A549 (cell line): ENCODE data around the gene FAM131C. TPM values are rescaled to one million over a fixed set of nuclear protein-coding genes. Genes with fewer than 3 reads are reported as not detected.

Experiments used
- ATAC-seq, 2 experiments: fragments of 200-7000 bp in 1 of 2; fragments of >200 bp in 1 of 2; cut with Nextera tagmentation in 1 of 2; cut with Tn5 transposase in 1 of 2; 3 replicates each; pipeline versions ENCODE4 v1.8.0 to v1.9.1; 2018 to 2020; ENCODE audit warnings: mild to moderate bottlenecking in 1 of 2, moderate library complexity in 1 of 2
- CTCF ChIA-PET: fragments of 300-600 bp; sonication (Branson Sonifier 250); formaldehyde crosslinking; extraction: SDS; loops from one replicate; lab custom pipeline; 2021; ENCODE audit warnings: antibody characterized with exemption, inconsistent platforms; lab: Yijun Ruan, JAX
- POLR2A ChIA-PET: fragments of 350-600 bp; formaldehyde crosslinking; extraction: SDS; loops from one replicate; lab custom pipeline; 2021; ENCODE audit warnings: antibody characterized with exemption, inconsistent platforms; lab: Yijun Ruan, JAX
- DNase-seq, 2 experiments: peaks; one replicate each; pipeline versions ENCODE4 v3.0.0 to v3.0.0-alpha.2; 2011 to 2016; ENCODE audit warnings: low read depth in 1 of 2, low spot score in 1 of 2
- FAIRE-seq: peaks from 2 replicates; lab custom pipeline; 2011; peaks lifted over from hg19 to GRCh38; lab: Jason Lieb, UNC
- H3K27ac ChIP-seq, 2 experiments: fragments of >200 bp; sonication (Bioruptor Twin); formaldehyde crosslinking; 3 replicates each; pipeline ENCODE4 v1.5.1; 2016 to 2017
- H3K4me1 ChIP-seq: fragments of >200 bp; sonication (Bioruptor Twin); formaldehyde crosslinking; 3 replicates; pipeline ENCODE4 v1.6.1; 2016
- H3K4me2 ChIP-seq: fragments of >200 bp; sonication (Bioruptor Twin); formaldehyde crosslinking; 3 replicates; pipeline ENCODE4 v1.6.1; 2016
- H3K4me3 ChIP-seq: fragments of >200 bp; sonication (Bioruptor Twin); formaldehyde crosslinking; 3 replicates; pipeline ENCODE4 v1.5.1; 2016
- H3K9me3 ChIP-seq: fragments of >200 bp; sonication (Bioruptor Twin); formaldehyde crosslinking; 3 replicates; pipeline ENCODE4 v1.6.1; 2016
- BCL3 ChIP-seq: fragments of >200 bp; sonication (Bioruptor Twin); formaldehyde crosslinking; IDR thresholded peaks from 3 replicates; pipeline ENCODE4 v1.6.1; 2016
- BHLHE40 ChIP-seq: IDR thresholded peaks from 2 replicates; pipeline ENCODE4 v1.6.1; 2012; ENCODE audit warnings: low read depth, low read length, inconsistent platforms
- CBX8 ChIP-seq: fragments of 200-600 bp; sonication (generic); IDR thresholded peaks from 2 replicates; pipeline ENCODE4 v1.6.1; 2016
- EHMT2 ChIP-seq: fragments of 200-600 bp; sonication (generic); IDR thresholded peaks from 2 replicates; pipeline ENCODE4 v1.6.1; 2016; ENCODE audit warnings: antibody characterized with exemption, low read depth, mild to moderate bottlenecking, moderate library complexity
- EP300 ChIP-seq, 2 experiments: fragments of >200 bp; sonication (Bioruptor Twin); formaldehyde crosslinking; IDR thresholded peaks; 2 replicates in 1 of 2; 3 replicates in 1 of 2; pipeline ENCODE4 v1.6.1; 2016 to 2017
- HDAC2 ChIP-seq: fragments of 200-600 bp; sonication (generic); IDR thresholded peaks from 2 replicates; pipeline ENCODE4 v1.6.1; 2016
- JUN ChIP-seq, 2 experiments: fragments of >200 bp; sonication (Bioruptor Twin); formaldehyde crosslinking; IDR thresholded peaks; 2 replicates in 1 of 2; 3 replicates in 1 of 2; pipeline ENCODE4 v1.6.1; 2016 to 2017
- KDM1A ChIP-seq: fragments of 200-600 bp; sonication (generic); IDR thresholded peaks from 2 replicates; pipeline ENCODE4 v1.6.1; 2016; ENCODE audit warnings: low read depth, mild to moderate bottlenecking
- NPAS2 ChIP-seq: fragments of 250-450 bp; sonication (Bioruptor Pico); IDR thresholded peaks from 2 replicates; pipeline ENCODE4 v1.8.0; 2022; ENCODE audit warnings: mild to moderate bottlenecking, moderate library complexity, borderline replicate concordance
- POLR2A ChIP-seq: IDR thresholded peaks from 2 replicates; pipeline ENCODE4 v1.6.1; 2012; ENCODE audit warnings: mild to moderate bottlenecking, low read length
- POLR2AphosphoS2 ChIP-seq: conservative IDR thresholded peaks from 2 replicates; pipeline ENCODE4 v1.6.1; 2012; ENCODE audit warnings: low read length, improper control_type of control experiment, inconsistent platforms
- SMC3 ChIP-seq: fragments of >200 bp; sonication (Bioruptor Twin); formaldehyde crosslinking; IDR thresholded peaks from 3 replicates; pipeline ENCODE4 v1.6.1; 2018; ENCODE audit warnings: inconsistent platforms
- ZFP36 ChIP-seq: fragments of 450-650 bp; IDR thresholded peaks from 2 replicates; pipeline ENCODE4 v1.6.1; 2014; ENCODE audit warnings: borderline replicate concordance; ENCODE audit not compliant: partially characterized antibody
- ZSCAN20 ChIP-seq: fragments of 250-450 bp; sonication (Bioruptor Pico); IDR thresholded peaks from 2 replicates; pipeline ENCODE4 v1.8.0; 2022; ENCODE audit warnings: mild to moderate bottlenecking, moderate library complexity
- WGBS: methylation state at CpG from one replicate; pipeline ENCODE4 v1.1.6; 2017; ENCODE audit errors: missing lambda C conversion rate; 5-methylcytosine and 5-hydroxymethylcytosine counted together
- polyA plus RNA-seq, 4 experiments: library from polyadenylated mRNA; depleted of rRNA in 3 of 4; stranded (reverse); fragments of >200 nt; fragmentation: RNase III in 1 of 4; extraction: RNeasy Plus Mini Kit Qiagen cat#74134 plus additional on column Dnase treatment in 1 of 4; gene quantifications; 2 replicates in 3 of 4; 3 replicates in 1 of 4; pipeline ENCODE4 v1.2.3, GENCODE V29; 2011 to 2017
- TF ChIP-seq, protein P1 (sequence below): fragments of 200-600 bp; sonication (generic); IDR thresholded peaks from 2 replicates; pipeline ENCODE4 v1.6.1; 2016; ENCODE audit warnings: antibody characterized with exemption, mild to moderate bottlenecking, moderate library complexity
- TF ChIP-seq, protein P2 (sequence below): fragments of 150-350 bp; IDR thresholded peaks from 2 replicates; pipeline ENCODE4 v1.6.1; 2014; ENCODE audit warnings: low read depth, mild to moderate bottlenecking, low read length
- TF ChIP-seq, protein P3 (sequence below): fragments of 450-650 bp; IDR thresholded peaks from 2 replicates; pipeline ENCODE4 v1.6.1; 2014; ENCODE audit warnings: antibody characterized with exemption
- TF ChIP-seq, protein P4 (sequence below): fragments of >200 bp; sonication (Bioruptor Twin); formaldehyde crosslinking; IDR thresholded peaks from 3 replicates; pipeline ENCODE4 v1.5.1; 2016

The FAM131C gene
- polyA plus RNA-seq, 2 of the 4 experiments (the other 2 are of a cell fraction): 2.3 to 6.7 TPM

DNA sequence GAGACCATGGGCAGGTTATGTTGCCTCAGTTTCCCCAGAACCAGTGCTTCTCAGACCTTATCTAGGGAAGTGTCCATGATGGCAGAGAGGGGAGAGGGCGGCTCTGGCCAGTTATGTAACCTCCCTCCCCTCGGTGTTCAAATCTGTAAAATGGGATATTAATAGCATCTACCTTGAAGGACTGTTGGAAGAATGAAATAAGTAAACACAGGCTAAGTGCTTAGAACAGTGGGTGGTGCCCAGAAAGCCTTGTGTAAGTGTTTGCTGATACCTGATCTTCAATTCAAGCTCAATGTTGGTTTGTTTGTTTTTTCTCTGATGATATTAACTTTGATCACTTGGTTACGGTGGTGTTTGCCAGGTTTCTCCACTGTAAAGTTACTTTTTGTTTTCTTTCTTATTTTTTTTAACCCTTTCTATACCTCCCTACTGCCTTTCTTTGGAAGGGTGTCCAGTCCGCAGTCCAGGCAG is 47.5 kb upstream of the FAM131C start (continued):
- TF ChIP-seq, protein P1, sequence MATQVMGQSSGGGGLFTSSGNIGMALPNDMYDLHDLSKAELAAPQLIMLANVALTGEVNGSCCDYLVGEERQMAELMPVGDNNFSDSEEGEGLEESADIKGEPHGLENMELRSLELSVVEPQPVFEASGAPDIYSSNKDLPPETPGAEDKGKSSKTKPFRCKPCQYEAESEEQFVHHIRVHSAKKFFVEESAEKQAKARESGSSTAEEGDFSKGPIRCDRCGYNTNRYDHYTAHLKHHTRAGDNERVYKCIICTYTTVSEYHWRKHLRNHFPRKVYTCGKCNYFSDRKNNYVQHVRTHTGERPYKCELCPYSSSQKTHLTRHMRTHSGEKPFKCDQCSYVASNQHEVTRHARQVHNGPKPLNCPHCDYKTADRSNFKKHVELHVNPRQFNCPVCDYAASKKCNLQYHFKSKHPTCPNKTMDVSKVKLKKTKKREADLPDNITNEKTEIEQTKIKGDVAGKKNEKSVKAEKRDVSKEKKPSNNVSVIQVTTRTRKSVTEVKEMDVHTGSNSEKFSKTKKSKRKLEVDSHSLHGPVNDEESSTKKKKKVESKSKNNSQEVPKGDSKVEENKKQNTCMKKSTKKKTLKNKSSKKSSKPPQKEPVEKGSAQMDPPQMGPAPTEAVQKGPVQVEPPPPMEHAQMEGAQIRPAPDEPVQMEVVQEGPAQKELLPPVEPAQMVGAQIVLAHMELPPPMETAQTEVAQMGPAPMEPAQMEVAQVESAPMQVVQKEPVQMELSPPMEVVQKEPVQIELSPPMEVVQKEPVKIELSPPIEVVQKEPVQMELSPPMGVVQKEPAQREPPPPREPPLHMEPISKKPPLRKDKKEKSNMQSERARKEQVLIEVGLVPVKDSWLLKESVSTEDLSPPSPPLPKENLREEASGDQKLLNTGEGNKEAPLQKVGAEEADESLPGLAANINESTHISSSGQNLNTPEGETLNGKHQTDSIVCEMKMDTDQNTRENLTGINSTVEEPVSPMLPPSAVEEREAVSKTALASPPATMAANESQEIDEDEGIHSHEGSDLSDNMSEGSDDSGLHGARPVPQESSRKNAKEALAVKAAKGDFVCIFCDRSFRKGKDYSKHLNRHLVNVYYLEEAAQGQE: no peak
- TF ChIP-seq CBX8 (no peak), EHMT2 (no peak), BCL3 (no peak), ZFP36 (no peak), EP300 (IDR thresholded peaks at IDR 0.05) (no peak), BHLHE40 (no peak), KDM1A (peak; percentile 59; the same call in 1 of the 2 replicates), POLR2A (no peak), JUN (IDR thresholded peaks at IDR 0.05) (peak; percentile 42 to 61; a peak in 2 of 5 replicates)
- TF ChIP-seq, protein P2, sequence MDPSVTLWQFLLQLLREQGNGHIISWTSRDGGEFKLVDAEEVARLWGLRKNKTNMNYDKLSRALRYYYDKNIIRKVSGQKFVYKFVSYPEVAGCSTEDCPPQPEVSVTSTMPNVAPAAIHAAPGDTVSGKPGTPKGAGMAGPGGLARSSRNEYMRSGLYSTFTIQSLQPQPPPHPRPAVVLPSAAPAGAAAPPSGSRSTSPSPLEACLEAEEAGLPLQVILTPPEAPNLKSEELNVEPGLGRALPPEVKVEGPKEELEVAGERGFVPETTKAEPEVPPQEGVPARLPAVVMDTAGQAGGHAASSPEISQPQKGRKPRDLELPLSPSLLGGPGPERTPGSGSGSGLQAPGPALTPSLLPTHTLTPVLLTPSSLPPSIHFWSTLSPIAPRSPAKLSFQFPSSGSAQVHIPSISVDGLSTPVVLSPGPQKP: no peak

- ChIA-PET POLR2A (interaction anchor here (0.7 to 1.2 kb wide), 2 partner anchors 19 to 33 kb away, joined by 3 read pairs; no protein-coding TSS in a partner anchor), CTCF (interaction anchor here (1.4 to 7.6 kb wide), 5 partner anchors 14 to 67 kb away, joined by 3 to 55 read pairs (median 21); no protein-coding TSS in a partner anchor)
- Histone ChIP-seq H3K4me3 (no peak overlapping the region), H3K4me2 (peak overlapping the region; percentile 32; the same call in 1 of the 3 replicates), H3K9me3 (no peaks in the 10 kb centered on the region), H3K27ac (peak overlapping the region; percentile 13 to 62; a peak in 3 of 6 replicates), H3K4me1 (peaks cover 53% of the 10 kb centered on the region)
- DNase-seq (no peak), ATAC-seq (peak; percentile 35 to 49), FAIRE-seq (no peak)
- TF ChIP-seq ZFP36: peak; percentile 38
- TF ChIP-seq, protein P3, sequence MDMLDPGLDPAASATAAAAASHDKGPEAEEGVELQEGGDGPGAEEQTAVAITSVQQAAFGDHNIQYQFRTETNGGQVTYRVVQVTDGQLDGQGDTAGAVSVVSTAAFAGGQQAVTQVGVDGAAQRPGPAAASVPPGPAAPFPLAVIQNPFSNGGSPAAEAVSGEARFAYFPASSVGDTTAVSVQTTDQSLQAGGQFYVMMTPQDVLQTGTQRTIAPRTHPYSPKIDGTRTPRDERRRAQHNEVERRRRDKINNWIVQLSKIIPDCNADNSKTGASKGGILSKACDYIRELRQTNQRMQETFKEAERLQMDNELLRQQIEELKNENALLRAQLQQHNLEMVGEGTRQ: no peak
- WGBS: 100% methylated on average over 1 of the region's 1 CpG
These were observed 47.0 kb upstream of the FAM131C start for GRCh38 chr1:16120407-16120806.

DNA sequence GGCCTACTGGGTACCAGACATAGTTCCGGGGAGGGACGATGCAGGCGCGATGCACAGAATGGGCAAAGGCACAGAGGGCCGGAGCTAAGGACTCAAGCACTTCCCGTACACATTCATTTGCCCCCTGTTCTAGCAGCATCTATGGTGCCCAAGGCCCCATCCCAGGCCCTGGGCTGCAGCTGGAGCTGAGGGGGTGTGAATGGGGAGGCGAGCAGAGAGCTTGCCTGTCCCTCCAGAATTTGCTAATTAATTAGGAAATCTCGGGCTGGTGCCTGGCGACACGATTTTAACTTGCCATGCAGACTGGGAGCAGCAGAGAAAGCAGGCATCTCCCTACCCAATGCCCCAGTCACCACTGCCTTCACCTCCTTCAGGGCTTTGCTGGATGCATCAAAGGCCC is 46.5 kb upstream of the FAM131C start:
- 83% methylated on average over 6 of the region's 10 CpGs for WGBS
- DNase-seq: no peak
- Histone ChIP-seq H3K27ac (peak overlapping the region in 1 of 2 experiments; percentile 62; a peak in 2 of 6 replicates), H3K9me3 (no peaks in the 10 kb centered on the region)
- no peak for FAIRE-seq
- ChIA-PET CTCF (interaction anchor here (0.7 to 7.6 kb wide), 5 partner anchors 38 to 243 kb away, joined by 3 to 55 read pairs (median 3); no protein-coding TSS in a partner anchor), POLR2A (no interaction called here)
- no peak for TF ChIP-seq EP300 (IDR thresholded peaks at IDR 0.05)
- no peak for TF ChIP-seq NPAS2 (CRISPR knock-in tag)
- TF ChIP-seq HDAC2: no peak
- TF ChIP-seq, protein P4, sequence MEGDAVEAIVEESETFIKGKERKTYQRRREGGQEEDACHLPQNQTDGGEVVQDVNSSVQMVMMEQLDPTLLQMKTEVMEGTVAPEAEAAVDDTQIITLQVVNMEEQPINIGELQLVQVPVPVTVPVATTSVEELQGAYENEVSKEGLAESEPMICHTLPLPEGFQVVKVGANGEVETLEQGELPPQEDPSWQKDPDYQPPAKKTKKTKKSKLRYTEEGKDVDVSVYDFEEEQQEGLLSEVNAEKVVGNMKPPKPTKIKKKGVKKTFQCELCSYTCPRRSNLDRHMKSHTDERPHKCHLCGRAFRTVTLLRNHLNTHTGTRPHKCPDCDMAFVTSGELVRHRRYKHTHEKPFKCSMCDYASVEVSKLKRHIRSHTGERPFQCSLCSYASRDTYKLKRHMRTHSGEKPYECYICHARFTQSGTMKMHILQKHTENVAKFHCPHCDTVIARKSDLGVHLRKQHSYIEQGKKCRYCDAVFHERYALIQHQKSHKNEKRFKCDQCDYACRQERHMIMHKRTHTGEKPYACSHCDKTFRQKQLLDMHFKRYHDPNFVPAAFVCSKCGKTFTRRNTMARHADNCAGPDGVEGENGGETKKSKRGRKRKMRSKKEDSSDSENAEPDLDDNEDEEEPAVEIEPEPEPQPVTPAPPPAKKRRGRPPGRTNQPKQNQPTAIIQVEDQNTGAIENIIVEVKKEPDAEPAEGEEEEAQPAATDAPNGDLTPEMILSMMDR: no peak
- no peak for TF ChIP-seq SMC3
- TF ChIP-seq ZSCAN20 (CRISPR knock-in tag): no peak
- TF ChIP-seq POLR2AphosphoS2: no peak
- TF ChIP-seq, all 56 proteins: peak for 0
- peak; percentile 6 to 14; a peak in 4 of 6 replicates for ATAC-seq
- no peak overlapping the region for H3K4me2 ChIP-seq
- no peak overlapping the region for H3K4me3 ChIP-seq
- H3K4me1 ChIP-seq: peaks cover 49% of the 10 kb centered on the region
